ENCODE measurements around the gene GSTCD.

GSTCD gene

DNA sequence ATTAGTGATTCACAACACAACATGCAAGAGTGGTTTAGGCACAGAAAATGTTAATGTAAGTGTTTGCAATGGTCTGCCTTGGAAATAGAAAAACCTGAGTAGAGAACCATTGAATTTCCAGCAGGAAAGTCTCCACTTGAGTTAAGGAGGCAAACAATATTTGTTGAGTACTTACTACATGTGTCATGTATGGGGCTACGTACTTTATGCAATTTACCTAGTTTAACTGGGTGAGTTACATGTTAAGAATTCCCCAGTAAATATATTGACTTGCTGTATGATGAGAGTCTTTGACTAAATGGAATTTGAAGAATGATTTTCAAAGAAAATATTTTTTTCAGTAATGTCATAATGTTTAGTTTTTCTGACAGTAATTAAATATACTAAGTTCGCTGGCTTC lies 178.9 kb downstream of the GSTCD start:
- no peak for DNase-seq (ENCODE audit: low spot score)

DNA sequence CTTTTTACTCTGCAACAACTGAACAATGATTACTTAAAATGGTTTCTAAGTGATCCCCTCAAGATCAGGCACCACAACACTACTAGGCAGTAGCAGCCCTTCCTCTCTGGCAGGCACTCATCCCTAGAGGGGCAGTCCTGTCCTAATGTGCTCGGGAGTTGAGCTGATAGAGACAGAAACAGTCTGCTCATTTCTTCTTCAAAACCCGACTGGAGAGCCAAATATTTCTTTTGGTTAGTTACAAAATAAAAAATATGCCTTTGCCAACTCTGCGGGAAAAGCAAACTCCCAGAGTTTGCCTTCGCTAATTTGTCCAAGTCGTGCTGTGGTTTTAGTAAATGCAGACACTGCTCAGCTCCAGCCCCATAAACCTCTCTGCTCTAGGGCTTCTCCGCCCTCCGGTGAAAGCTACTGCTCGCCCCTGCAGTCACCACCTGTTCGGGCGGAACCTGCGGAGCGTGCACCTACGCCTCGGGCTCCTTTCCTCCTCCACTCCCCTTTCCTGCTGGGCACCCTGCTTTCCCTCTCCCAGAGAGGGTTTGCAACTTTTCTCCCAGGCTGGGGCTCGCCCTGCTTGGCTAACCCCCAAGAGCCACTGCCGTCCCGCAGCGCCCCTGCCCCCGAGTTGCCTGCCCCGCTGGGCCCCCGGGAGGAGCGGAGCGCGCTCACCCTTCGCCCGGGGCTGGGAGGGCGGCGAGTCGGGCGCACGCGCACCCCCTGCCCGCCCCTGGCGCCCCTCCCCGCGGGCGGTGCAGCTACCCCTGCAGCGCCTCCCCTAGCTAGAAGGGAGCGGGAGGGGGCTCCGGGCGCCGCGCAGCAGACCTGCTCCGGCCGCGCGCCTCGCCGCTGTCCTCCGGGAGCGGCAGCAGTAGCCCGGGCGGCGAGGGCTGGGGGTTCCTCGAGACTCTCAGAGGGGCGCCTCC lies 186.3 kb downstream of the GSTCD start, which contains the start of gene NPNT:
Gene NPNT (plus strand): TSS at position 812 of the 923 bp plus-strand sequence. CDS start 182 bp downstream, outside the sequence.
- peak; percentile 21 for DNase-seq (ENCODE audit: low spot score)

DNA sequence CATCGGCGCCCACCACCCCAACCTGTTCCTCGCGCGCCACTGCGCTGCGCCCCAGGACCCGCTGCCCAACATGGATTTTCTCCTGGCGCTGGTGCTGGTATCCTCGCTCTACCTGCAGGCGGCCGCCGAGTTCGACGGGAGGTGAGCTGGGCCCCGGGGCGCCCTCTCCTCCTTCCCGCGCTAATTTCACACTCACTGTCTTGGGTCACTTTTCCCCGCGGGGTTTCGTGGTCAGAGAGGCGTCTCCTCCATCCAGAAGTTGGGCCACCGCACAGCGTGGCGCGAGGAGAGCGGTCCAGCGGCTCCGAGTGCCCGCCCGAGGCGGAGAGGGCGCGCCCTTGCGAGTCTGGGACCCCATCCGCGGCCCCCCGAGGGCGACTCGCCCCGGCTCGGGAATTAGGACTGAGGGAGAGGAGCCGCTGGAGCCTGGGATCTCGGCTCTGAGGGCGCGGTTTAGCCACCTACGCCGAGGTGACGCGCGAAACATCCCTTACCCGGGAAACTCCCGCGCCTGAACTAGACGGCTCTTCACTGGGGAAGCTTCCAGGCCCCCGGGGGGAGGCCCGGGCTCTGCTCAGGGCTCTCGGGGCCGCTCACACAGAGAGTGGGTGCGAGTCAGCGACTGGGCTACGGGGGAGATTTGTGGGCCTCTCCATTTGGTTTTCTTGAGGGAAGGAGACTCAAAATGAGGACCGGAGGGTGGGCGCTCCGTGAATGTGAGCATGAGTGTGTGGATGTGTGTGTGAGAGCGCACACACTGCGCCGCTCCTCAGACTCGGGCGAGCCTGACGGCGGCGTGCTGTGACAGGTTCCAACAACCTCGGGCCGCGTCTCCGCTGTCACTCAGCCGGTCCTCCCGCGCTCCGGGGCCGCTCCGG lies 187.2 kb downstream of the GSTCD start:
- peak; percentile 25 for DNase-seq (ENCODE audit: low spot score)

DNA sequence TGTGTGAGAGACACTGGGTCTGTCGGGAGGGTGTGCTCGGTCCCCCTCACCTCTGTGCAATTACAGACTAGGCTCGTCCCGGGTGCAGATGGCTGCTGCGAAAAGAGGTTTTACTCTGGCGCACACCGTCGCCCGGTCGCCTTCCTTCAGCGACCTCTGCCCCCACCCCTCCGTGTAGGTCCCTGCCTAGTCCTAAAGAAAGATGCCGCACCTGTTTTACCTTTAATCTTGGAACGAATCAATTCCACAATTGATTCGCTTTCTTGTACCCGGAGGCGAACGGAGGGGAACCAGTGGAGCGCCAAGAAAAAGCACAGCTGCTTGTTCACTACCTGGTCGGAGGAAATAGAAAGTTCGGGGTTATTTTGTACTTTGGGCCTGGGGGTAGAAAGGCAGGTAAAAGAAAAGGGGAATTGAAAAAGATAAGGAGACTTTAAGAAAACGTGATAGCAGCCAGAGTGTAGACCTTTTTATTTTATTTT lies 187.9 kb downstream of the GSTCD start:
- no peak for DNase-seq (ENCODE audit: low spot score)

All from SK-N-DZ (cell line).